Testis (tissue), 2 donors: ENCODE measurements around the gene DNM3.

Experiments used
- CTCF ChIP-seq, 3 experiments: fragments of 450-650 bp in 2 of 3; fragments of 200-600 bp in 1 of 3; sonication (generic) in 1 of 3; IDR thresholded peaks; one replicate each; pipeline ENCODE4 v1.5.1; 2016 to 2019; ENCODE audit warnings: antibody characterized with exemption in 3 of 3, mild to moderate bottlenecking in 2 of 3, moderate library complexity in 1 of 3
- POLR2A ChIP-seq: fragments of 450-650 bp; IDR thresholded peaks from one replicate; pipeline ENCODE4 v1.6.1; 2017; ENCODE audit warnings: antibody characterized with exemption, mild to moderate bottlenecking, moderate library complexity

- TF ChIP-seq CTCF (IDR thresholded peaks at IDR 0.05) (no peak), POLR2A (no peak)
These were observed 502.2 kb downstream of the DNM3 start for GRCh38 chr1:172343240-172344160.
